CD4-positive, alpha-beta T cell treated with Interferon alpha-2 for 1 hour (primary cell): ENCODE results near the gene LLGL2.
A peak's percentile ranks its signal among the peaks of the same experiment; 100 is the strongest.

Source experiments
- DNase-seq, 2 donors: peaks; one replicate each; pipeline ENCODE4 v3.0.0-alpha.2; 2020 to 2022

LLGL2 gene

GRCh38 chr17:75493476-75494129, 31.9 kb upstream of the LLGL2 start:
- no peak for DNase-seq

- DNase-seq = no peak
Measured at GRCh38 chr17:75494326-75494877, 31.1 kb upstream of the LLGL2 start.

- no peak for DNase-seq
Measured at GRCh38 chr17:75496005-75496404, 29.5 kb upstream of the LLGL2 start.

GRCh38 chr17:75498039-75498725, 27.3 kb upstream of the LLGL2 start:
- DNase-seq = no peak

- no peak for DNase-seq
Measured at GRCh38 chr17:75498726-75499213, 26.7 kb upstream of the LLGL2 start.

- no peak for DNase-seq
Measured at GRCh38 chr17:75499313-75500022, 26.0 kb upstream of the LLGL2 start.

- no peak for DNase-seq
Measured at GRCh38 chr17:75500419-75501216, 24.9 kb upstream of the LLGL2 start.

- no peak for DNase-seq
Measured at GRCh38 chr17:75501378-75502071, 24.0 kb upstream of the LLGL2 start.

GRCh38 chr17:75502072-75502720, 23.3 kb upstream of the LLGL2 start:
- DNase-seq = no peak

GRCh38 chr17:75502721-75503329, 22.7 kb upstream of the LLGL2 start:
- DNase-seq = no peak

GRCh38 chr17:75503337-75503950, 22.1 kb upstream of the LLGL2 start:
- no peak for DNase-seq

- peak in 1 of 2 donors; percentile 28 for DNase-seq
Measured at GRCh38 chr17:75503976-75504346, 21.5 kb upstream of the LLGL2 start.

GRCh38 chr17:75504347-75505151, 20.9 kb upstream of the LLGL2 start:
- DNase-seq = peak; percentile 49 to 53

GRCh38 chr17:75505152-75505409, 20.4 kb upstream of the LLGL2 start:
- DNase-seq = no peak

GRCh38 chr17:75505640-75506039, 19.9 kb upstream of the LLGL2 start:
- no peak for DNase-seq

- no peak for DNase-seq
Measured at GRCh38 chr17:75506134-75506533, 19.4 kb upstream of the LLGL2 start.

- DNase-seq = no peak
Measured at GRCh38 chr17:75506888-75507287, 18.6 kb upstream of the LLGL2 start.

GRCh38 chr17:75507733-75508719, 17.5 kb upstream of the LLGL2 start:
- DNase-seq = no peak

- DNase-seq = no peak
Measured at GRCh38 chr17:75508931-75509361, 16.6 kb upstream of the LLGL2 start.
